GM23338 (cell line): ENCODE results near the gene LITAF. TPM values are rescaled to one million over a fixed set of nuclear protein-coding genes. Genes with fewer than 3 reads are reported as not detected.
A peak's percentile ranks its signal among the peaks of the same experiment; 100 is the strongest.

Experiments
- ATAC-seq: fragments of 200-7000 bp; cut with Tn5 transposase; 3 replicates; pipeline ENCODE4 v1.9.1; 2020
- DNase-seq: peaks from one replicate; pipeline ENCODE4 v3.0.0-alpha.2; 2015; ENCODE audit warnings: low spot score
- H2AFZ ChIP-seq: fragments of 200-600 bp; sonication (generic); 2 replicates; pipeline ENCODE4 v1.8.0; 2016; ENCODE audit warnings: antibody characterized with exemption, mild to moderate bottlenecking, moderate library complexity
- H3F3A ChIP-seq: fragments of 200-600 bp; sonication (generic); replicated peaks from 2 replicates; pipeline ENCODE4 v1.8.0; 2017; ENCODE audit warnings: antibody characterized with exemption, mixed run types, low read depth
- H3K27ac ChIP-seq: fragments of 200-600 bp; sonication (generic); 2 replicates; pipeline ENCODE4 v1.6.1; 2016; ENCODE audit warnings: low read depth
- H3K27me3 ChIP-seq: fragments of 200-600 bp; sonication (generic); 2 replicates; pipeline ENCODE4 v1.8.0; 2016; ENCODE audit warnings: mild to moderate bottlenecking, mixed run types, moderate library complexity; ENCODE audit not compliant: insufficient read depth
- H3K36me3 ChIP-seq: fragments of 200-600 bp; sonication (generic); 2 replicates; pipeline ENCODE4 v1.8.0; 2016; ENCODE audit warnings: mild to moderate bottlenecking; ENCODE audit not compliant: insufficient read depth
- H3K4me1 ChIP-seq: fragments of 200-600 bp; sonication (generic); 2 replicates; pipeline ENCODE4 v1.8.0; 2016; ENCODE audit warnings: mild to moderate bottlenecking, moderate library complexity; ENCODE audit not compliant: insufficient read depth
- H3K4me2 ChIP-seq: fragments of 200-600 bp; sonication (generic); 2 replicates; pipeline ENCODE4 v1.7.1; 2017; ENCODE audit warnings: mixed run types
- H3K4me3 ChIP-seq: fragments of 200-600 bp; sonication (generic); 2 replicates; pipeline ENCODE4 v1.6.1; 2016; ENCODE audit warnings: mixed run types
- H3K79me2 ChIP-seq: fragments of 200-600 bp; sonication (generic); replicated peaks from 2 replicates; pipeline ENCODE4 v1.8.0; 2017; ENCODE audit warnings: mild to moderate bottlenecking; ENCODE audit not compliant: insufficient read depth
- H3K9me2 ChIP-seq: fragments of 200-600 bp; sonication (generic); 2 replicates; pipeline ENCODE4 v1.8.0; 2017; ENCODE audit not compliant: insufficient read depth
- H4K20me1 ChIP-seq: fragments of 200-600 bp; sonication (generic); replicated peaks from 2 replicates; pipeline ENCODE4 v1.8.0; 2017; ENCODE audit warnings: mild to moderate bottlenecking; ENCODE audit not compliant: insufficient read depth
- H3K27ac Mint-ChIP-seq: 2 replicates; pipeline ENCODE4 v1.8.0; 2020; ENCODE audit warnings: inconsistent platforms, mild to moderate bottlenecking, moderate library complexity, mixed read lengths
- H3K27me3 Mint-ChIP-seq: 3 replicates; pipeline ENCODE4 v1.8.0; 2022; ENCODE audit warnings: low read depth, mild to moderate bottlenecking, moderate library complexity, mixed read lengths, inconsistent platforms; ENCODE audit not compliant: insufficient read depth, poor library complexity
- H3K36me3 Mint-ChIP-seq: 3 replicates; pipeline ENCODE4 v1.8.0; 2021; ENCODE audit warnings: low read depth, mild to moderate bottlenecking, inconsistent platforms, moderate library complexity, mixed read lengths
- H3K4me1 Mint-ChIP-seq: 3 replicates; pipeline ENCODE4 v1.8.0; 2020; ENCODE audit warnings: mild to moderate bottlenecking, inconsistent platforms, mixed read lengths
- H3K4me3 Mint-ChIP-seq: 3 replicates; pipeline ENCODE4 v1.8.0; 2021; ENCODE audit warnings: moderate library complexity, mild to moderate bottlenecking, inconsistent platforms, mixed read lengths
- H3K9me3 Mint-ChIP-seq: 3 replicates; pipeline ENCODE4 v1.8.0; 2020; ENCODE audit warnings: moderate library complexity, mild to moderate bottlenecking, inconsistent platforms, mixed read lengths
- CREB1 ChIP-seq: fragments of 250-450 bp; sonication (Bioruptor Pico); IDR thresholded peaks from 2 replicates; pipeline ENCODE4 v1.5.0; 2020; ENCODE audit warnings: low read depth, mild to moderate bottlenecking, moderate library complexity
- EZH2 ChIP-seq: fragments of 200-600 bp; sonication (generic); IDR thresholded peaks from one replicate; pipeline ENCODE4 v1.8.0; 2017; ENCODE audit warnings: antibody characterized with exemption, mild to moderate bottlenecking, low read depth; ENCODE audit not compliant: unreplicated experiment
- EZH2phosphoT487 ChIP-seq: fragments of 200-600 bp; sonication (generic); IDR thresholded peaks from one replicate; pipeline ENCODE4 v1.8.1; 2018; ENCODE audit warnings: antibody characterized with exemption; ENCODE audit not compliant: unreplicated experiment
- JUNB ChIP-seq: IDR thresholded peaks from one replicate; pipeline ENCODE4 v1.6.1; 2016; ENCODE audit warnings: antibody characterized with exemption; ENCODE audit not compliant: unreplicated experiment
- NANOG ChIP-seq: IDR thresholded peaks from 2 replicates; pipeline ENCODE4 v1.6.1; 2016; ENCODE audit warnings: antibody characterized with exemption, borderline replicate concordance
- POLR2AphosphoS5 ChIP-seq: IDR thresholded peaks from 2 replicates; pipeline ENCODE4 v1.6.1; 2016; ENCODE audit warnings: antibody characterized with exemption, low read depth
- ZNF114 ChIP-seq: fragments of 250-450 bp; sonication (Bioruptor Pico); IDR thresholded peaks from 2 replicates; pipeline ENCODE4 v1.5.0; 2020; ENCODE audit warnings: mild to moderate bottlenecking, moderate library complexity
- ZNF331 ChIP-seq: fragments of 250-450 bp; sonication (Bioruptor Pico); IDR thresholded peaks from 2 replicates; pipeline ENCODE4 v1.5.0; 2020; ENCODE audit warnings: low read depth, mild to moderate bottlenecking, moderate library complexity
- polyA plus RNA-seq: library from polyadenylated mRNA; unstranded; fragments of >200 nt; fragmentation: Nextera tagmentation; extraction: Ambion mirVana; gene quantifications from 2 replicates; pipeline ENCODE4 v1.2.1, GENCODE V29; 2016
- total RNA-seq: library from RNA; depleted of rRNA; stranded (reverse); fragments of >200 nt; shearing (Covaris generic); gene quantifications from 2 replicates; pipeline ENCODE4 v1.2.3, GENCODE V29; 2014
- TF ChIP-seq, protein P1 (sequence below), 2 experiments: fragments of 200-600 bp in 1 of 2; sonication (generic) in 1 of 2; conservative IDR thresholded peaks; 2 replicates each; pipeline versions ENCODE4 v1.5.1 to v1.6.1; 2016 to 2017; ENCODE audit warnings: antibody characterized with exemption in 2 of 2, low read depth in 2 of 2, mild to moderate bottlenecking in 2 of 2, moderate library complexity in 1 of 2
- TF ChIP-seq, protein P2 (sequence below): fragments of 250-450 bp; sonication (Bioruptor Pico); IDR thresholded peaks from 2 replicates; pipeline ENCODE4 v1.5.0; 2020; ENCODE audit warnings: mild to moderate bottlenecking, moderate library complexity
- TF ChIP-seq, protein P3 (sequence below): IDR thresholded peaks from one replicate; pipeline ENCODE4 v1.6.1; 2018; ENCODE audit warnings: antibody characterized with exemption; ENCODE audit not compliant: unreplicated experiment

Gene LITAF
- total and polyA plus RNA-seq, 2 experiments from 2014 or later: 131 to 158 TPM

DNA sequence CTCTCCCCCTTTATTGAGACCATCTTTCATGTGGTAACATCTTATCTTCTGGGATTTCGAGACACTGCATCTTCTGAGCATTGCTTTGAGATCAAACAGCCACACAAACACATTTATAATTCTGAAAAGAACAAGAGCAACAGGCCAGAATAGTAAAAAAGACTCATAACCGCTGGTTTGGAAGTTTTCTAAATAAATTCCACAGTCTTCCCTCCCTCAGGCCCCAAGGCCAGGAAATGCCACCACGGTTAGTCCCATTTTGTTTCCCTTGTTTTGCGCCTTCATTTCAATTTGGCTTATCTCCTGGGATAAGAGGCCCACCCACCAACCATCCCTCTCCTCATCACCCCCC lies 25.3 kb downstream of the LITAF start:
- Histone ChIP-seq H3K27ac (peak overlapping the region; percentile 84), H3K4me2 (peak overlapping the region; percentile 59), H3K79me2 (peaks cover 93% of the 10 kb centered on the region), H3F3A (peaks cover 14% of the 10 kb centered on the region), H4K20me1 (peaks cover 15% of the 10 kb centered on the region), H3K4me1 (peaks cover 39% of the 10 kb centered on the region), H3K9me2 (no peaks in the 10 kb centered on the region), H2AFZ (no peak overlapping the region), H3K4me3 (0 out of 2 replicates have a peak overlapping the region, but pooled peaks have one; percentile 6), H3K27me3 (no peaks in the 10 kb centered on the region), H3K36me3 (no peaks in the 10 kb centered on the region)
- Mint-ChIP-seq H3K9me3 (peaks cover under 1% of the 10 kb centered on the region; the same call in 1 of the 3 replicates), H3K4me3 (no peak overlapping the region; the same call in 2 of the 3 replicates), H3K4me1 (peaks cover 30% of the 10 kb centered on the region), H3K27me3 (peaks cover 16% of the 10 kb centered on the region), H3K27ac (peak overlapping the region; percentile 13), H3K36me3 (peaks cover 9% of the 10 kb centered on the region)
- TF ChIP-seq EZH2phosphoT487: no peak
- TF ChIP-seq CREB1 (CRISPR knock-in tag): no peak
- no peak for TF ChIP-seq EZH2
- TF ChIP-seq NANOG: no peak
- no peak for TF ChIP-seq POLR2AphosphoS5
- TF ChIP-seq, protein P1, sequence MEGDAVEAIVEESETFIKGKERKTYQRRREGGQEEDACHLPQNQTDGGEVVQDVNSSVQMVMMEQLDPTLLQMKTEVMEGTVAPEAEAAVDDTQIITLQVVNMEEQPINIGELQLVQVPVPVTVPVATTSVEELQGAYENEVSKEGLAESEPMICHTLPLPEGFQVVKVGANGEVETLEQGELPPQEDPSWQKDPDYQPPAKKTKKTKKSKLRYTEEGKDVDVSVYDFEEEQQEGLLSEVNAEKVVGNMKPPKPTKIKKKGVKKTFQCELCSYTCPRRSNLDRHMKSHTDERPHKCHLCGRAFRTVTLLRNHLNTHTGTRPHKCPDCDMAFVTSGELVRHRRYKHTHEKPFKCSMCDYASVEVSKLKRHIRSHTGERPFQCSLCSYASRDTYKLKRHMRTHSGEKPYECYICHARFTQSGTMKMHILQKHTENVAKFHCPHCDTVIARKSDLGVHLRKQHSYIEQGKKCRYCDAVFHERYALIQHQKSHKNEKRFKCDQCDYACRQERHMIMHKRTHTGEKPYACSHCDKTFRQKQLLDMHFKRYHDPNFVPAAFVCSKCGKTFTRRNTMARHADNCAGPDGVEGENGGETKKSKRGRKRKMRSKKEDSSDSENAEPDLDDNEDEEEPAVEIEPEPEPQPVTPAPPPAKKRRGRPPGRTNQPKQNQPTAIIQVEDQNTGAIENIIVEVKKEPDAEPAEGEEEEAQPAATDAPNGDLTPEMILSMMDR (conservative IDR thresholded peaks at IDR 0.05; ENCODE audit: low read depth in 2 of 2): no peak
- no peak for TF ChIP-seq ZNF114 (CRISPR knock-in tag)
- TF ChIP-seq, protein P2, sequence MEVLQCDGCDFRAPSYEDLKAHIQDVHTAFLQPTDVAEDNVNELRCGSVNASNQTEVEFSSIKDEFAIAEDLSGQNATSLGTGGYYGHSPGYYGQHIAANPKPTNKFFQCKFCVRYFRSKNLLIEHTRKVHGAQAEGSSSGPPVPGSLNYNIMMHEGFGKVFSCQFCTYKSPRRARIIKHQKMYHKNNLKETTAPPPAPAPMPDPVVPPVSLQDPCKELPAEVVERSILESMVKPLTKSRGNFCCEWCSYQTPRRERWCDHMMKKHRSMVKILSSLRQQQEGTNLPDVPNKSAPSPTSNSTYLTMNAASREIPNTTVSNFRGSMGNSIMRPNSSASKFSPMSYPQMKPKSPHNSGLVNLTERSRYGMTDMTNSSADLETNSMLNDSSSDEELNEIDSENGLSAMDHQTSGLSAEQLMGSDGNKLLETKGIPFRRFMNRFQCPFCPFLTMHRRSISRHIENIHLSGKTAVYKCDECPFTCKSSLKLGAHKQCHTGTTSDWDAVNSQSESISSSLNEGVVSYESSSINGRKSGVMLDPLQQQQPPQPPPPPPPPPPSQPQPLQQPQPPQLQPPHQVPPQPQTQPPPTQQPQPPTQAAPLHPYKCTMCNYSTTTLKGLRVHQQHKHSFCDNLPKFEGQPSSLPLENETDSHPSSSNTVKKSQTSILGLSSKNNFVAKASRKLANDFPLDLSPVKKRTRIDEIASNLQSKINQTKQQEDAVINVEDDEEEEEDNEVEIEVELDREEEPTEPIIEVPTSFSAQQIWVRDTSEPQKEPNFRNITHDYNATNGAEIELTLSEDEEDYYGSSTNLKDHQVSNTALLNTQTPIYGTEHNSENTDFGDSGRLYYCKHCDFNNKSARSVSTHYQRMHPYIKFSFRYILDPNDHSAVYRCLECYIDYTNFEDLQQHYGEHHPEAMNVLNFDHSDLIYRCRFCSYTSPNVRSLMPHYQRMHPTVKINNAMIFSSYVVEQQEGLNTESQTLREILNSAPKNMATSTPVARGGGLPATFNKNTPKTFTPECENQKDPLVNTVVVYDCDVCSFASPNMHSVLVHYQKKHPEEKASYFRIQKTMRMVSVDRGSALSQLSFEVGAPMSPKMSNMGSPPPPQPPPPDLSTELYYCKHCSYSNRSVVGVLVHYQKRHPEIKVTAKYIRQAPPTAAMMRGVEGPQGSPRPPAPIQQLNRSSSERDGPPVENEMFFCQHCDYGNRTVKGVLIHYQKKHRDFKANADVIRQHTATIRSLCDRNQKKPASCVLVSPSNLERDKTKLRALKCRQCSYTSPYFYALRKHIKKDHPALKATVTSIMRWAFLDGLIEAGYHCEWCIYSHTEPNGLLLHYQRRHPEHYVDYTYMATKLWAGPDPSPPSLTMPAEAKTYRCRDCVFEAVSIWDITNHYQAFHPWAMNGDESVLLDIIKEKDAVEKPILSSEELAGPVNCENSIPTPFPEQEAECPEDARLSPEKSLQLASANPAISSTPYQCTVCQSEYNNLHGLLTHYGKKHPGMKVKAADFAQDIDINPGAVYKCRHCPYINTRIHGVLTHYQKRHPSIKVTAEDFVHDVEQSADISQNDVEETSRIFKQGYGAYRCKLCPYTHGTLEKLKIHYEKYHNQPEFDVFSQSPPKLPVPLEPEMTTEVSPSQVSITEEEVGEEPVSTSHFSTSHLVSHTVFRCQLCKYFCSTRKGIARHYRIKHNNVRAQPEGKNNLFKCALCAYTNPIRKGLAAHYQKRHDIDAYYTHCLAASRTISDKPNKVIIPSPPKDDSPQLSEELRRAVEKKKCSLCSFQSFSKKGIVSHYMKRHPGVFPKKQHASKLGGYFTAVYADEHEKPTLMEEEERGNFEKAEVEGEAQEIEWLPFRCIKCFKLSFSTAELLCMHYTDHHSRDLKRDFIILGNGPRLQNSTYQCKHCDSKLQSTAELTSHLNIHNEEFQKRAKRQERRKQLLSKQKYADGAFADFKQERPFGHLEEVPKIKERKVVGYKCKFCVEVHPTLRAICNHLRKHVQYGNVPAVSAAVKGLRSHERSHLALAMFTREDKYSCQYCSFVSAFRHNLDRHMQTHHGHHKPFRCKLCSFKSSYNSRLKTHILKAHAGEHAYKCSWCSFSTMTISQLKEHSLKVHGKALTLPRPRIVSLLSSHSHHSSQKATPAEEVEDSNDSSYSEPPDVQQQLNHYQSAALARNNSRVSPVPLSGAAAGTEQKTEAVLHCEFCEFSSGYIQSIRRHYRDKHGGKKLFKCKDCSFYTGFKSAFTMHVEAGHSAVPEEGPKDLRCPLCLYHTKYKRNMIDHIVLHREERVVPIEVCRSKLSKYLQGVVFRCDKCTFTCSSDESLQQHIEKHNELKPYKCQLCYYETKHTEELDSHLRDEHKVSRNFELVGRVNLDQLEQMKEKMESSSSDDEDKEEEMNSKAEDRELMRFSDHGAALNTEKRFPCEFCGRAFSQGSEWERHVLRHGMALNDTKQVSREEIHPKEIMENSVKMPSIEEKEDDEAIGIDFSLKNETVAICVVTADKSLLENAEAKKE (CRISPR knock-in tag): no peak
- TF ChIP-seq, protein P3, sequence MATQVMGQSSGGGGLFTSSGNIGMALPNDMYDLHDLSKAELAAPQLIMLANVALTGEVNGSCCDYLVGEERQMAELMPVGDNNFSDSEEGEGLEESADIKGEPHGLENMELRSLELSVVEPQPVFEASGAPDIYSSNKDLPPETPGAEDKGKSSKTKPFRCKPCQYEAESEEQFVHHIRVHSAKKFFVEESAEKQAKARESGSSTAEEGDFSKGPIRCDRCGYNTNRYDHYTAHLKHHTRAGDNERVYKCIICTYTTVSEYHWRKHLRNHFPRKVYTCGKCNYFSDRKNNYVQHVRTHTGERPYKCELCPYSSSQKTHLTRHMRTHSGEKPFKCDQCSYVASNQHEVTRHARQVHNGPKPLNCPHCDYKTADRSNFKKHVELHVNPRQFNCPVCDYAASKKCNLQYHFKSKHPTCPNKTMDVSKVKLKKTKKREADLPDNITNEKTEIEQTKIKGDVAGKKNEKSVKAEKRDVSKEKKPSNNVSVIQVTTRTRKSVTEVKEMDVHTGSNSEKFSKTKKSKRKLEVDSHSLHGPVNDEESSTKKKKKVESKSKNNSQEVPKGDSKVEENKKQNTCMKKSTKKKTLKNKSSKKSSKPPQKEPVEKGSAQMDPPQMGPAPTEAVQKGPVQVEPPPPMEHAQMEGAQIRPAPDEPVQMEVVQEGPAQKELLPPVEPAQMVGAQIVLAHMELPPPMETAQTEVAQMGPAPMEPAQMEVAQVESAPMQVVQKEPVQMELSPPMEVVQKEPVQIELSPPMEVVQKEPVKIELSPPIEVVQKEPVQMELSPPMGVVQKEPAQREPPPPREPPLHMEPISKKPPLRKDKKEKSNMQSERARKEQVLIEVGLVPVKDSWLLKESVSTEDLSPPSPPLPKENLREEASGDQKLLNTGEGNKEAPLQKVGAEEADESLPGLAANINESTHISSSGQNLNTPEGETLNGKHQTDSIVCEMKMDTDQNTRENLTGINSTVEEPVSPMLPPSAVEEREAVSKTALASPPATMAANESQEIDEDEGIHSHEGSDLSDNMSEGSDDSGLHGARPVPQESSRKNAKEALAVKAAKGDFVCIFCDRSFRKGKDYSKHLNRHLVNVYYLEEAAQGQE: no peak
- TF ChIP-seq ZNF331 (CRISPR knock-in tag): no peak
- no peak for TF ChIP-seq JUNB
- DNase-seq: no peak
- ATAC-seq: no peak
